8988T (cell line): ENCODE data around the gene HES2.
"Not testable (repeated sequence)": the region's sequence is repeated elsewhere in the genome, so short reads cannot be mapped to it uniquely, and the experiment has no call there.

Experiments used
- DNase-seq: peaks from one replicate; pipeline ENCODE4 v3.0.0; 2011

The HES2 gene

GRCh38 chr1:6384135-6384534, 35.6 kb downstream of the HES2 start:
- no peak for DNase-seq

DNA sequence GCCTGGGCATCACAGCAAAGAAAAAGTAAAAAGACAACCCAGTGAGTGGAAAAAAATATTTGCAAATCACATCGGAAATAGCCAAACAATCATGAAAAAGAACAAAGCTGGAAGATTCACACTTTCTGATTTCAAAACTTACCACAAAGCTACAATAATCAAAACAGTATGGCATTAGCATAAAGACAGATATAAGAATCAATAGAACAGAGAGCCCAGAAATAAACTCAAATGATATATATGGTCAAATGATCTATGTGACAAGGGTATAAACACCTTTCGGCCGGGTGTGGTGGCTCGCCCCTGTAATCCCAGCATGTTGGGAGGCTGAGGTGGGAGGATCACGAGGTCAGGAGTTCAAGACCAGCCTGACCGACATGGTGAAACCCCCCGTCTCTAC, 39.7 kb downstream of the HES2 start:
- no peak for DNase-seq

- DNase-seq: no peak
Observed at GRCh38 chr1:6378096-6378746, 41.5 kb downstream of the HES2 start.

DNA sequence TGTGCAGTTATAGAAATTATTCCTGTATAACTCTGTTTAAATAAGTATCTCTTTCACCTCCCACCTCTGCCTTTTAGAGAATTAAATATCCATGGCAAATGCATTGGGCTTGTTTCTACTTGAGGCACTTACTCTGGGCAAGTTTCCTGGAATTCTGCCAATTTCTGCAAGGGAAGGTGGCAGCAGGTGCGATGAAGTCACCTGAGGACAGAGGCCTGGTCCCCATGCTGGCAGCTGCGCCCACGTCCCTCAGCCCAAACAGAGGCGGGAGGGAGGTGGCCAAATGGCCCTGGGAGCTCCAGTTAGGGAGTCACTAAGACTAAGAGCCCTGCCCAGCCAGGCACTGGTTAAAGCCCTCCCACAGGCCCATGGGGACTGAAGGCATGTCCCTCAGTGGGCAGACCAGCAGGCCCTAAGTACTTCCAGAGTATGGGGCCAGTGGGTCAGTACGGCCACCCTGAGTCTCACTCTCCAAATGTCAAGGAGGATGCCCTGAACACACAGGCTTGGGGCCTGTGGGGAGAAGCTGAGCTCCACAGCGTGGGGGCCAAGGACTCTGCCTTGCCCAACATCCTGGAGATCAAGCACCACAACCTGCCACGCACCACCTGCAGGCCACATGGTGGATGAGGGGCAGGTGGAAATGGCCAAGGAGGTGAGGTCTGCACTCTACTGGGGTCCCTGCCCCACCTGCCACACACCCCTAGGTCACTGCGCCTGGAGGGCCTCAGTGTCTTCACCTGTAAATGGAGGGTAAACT, 45.6 kb downstream of the HES2 start:
- DNase-seq: no peak

DNA sequence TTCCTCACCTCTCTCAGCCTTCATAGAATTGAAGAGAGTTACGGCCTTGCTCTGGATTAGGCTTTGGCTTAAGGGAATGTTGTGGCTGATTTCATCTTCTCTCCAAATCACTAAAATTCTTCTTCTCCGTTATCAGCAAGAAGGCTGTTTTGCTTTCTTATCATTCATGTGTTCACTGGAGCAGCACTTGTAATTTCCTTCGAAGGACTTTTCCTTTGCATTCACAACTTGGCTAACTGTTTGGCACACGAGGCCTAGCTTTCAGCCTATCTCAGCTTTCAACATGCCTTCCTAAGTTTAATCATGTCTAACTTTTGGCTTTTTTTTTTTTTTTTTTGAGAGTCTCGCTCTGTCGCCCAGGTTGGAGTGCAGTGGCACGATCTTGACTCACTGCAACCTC, 47.5 kb downstream of the HES2 start:
- not testable (repeated sequence) for DNase-seq

DNA sequence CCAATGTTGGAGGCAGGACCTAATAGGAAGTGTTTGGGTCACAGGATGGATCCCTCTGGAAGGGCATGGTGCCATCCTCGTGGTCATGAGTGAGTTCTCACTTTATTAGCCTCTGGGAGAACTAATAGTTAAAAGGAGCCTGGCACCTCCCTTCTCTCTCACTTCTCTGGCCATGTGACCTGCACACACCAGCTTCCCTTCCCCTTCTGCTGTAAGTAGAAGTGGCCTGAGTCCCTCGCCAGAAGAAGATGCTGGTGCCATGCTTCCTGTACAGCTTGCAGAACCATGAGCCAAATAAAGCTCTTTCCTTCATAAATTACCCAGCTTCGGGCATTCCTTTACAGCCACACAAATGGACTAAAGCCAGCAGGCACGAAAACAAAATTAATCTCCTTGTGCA, 49.7 kb downstream of the HES2 start:
- DNase-seq: no peak

GRCh38 chr1:6367381-6368012, 52.2 kb downstream of the HES2 start:
- no peak for DNase-seq

- no peak for DNase-seq
Observed at GRCh38 chr1:6365047-6365446, 54.7 kb downstream of the HES2 start.

DNA sequence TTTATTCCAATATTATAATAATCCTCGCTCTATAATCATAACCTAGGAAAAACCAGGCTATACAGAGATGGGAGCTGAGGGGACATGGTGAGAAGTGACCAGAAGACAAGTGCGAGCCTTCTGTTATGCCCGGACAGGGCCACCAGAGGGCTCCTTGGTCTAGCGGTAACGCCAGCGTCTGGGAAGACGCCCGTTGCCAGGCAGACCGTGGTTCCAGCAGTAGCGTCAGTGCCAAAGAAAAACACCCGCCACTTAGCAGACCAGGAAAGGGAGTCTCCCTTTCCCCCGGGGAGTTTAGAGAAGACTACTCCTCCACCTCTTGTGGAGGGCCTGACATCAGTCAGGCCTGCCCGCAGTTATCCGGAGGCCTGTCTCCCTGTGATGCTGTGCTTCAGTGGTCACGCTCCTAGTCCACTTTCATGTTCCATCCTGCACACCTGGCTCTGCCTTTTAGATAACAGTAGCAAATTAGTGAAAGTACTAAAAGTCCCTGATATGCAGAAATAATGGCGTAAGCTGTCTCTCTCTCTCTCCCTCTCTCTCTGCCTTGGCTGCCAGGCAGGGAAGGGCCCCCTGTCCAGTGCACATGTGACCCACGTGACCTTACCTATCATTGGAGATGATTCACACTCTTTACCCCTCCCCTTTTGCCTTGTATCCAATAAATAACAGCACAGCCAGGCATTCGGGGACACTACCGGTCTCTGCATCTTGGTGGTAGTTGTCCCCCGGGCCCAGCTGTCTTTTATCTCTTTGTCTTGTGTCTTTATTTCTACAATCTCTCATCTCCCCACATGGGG, 56.4 kb downstream of the HES2 start:
- not testable (repeated sequence) for DNase-seq
